HG03558 (cell line): ENCODE measurements around the gene ALDH3A1.
A peak's percentile ranks its signal among the peaks of the same experiment; 100 is the strongest.
"Not testable (repeated sequence)": the region's sequence is repeated elsewhere in the genome, so short reads cannot be mapped to it uniquely, and the experiment has no call there.

ENCODE experiments used
- ATAC-seq: cut with Tn5 transposase; IDR thresholded peaks from one replicate; pipeline ENCODE4 v1.9.1; 2021; ENCODE audit warnings: moderate number of reproducible peaks; ENCODE audit not compliant: unreplicated experiment; ENCODE audit errors: extremely low read depth

Gene ALDH3A1

GRCh38 chr17:19747829-19748806 is at the start of gene ALDH3A1:
Gene ALDH3A1, minus strand, starts transcription at chr17:19748298. Its CDS starts 3,169 bp downstream, at chr17:19745129.
- no peak for ATAC-seq

GRCh38 chr17:19796457-19796856 is 48.4 kb upstream of the ALDH3A1 start:
- no peak for ATAC-seq

DNA sequence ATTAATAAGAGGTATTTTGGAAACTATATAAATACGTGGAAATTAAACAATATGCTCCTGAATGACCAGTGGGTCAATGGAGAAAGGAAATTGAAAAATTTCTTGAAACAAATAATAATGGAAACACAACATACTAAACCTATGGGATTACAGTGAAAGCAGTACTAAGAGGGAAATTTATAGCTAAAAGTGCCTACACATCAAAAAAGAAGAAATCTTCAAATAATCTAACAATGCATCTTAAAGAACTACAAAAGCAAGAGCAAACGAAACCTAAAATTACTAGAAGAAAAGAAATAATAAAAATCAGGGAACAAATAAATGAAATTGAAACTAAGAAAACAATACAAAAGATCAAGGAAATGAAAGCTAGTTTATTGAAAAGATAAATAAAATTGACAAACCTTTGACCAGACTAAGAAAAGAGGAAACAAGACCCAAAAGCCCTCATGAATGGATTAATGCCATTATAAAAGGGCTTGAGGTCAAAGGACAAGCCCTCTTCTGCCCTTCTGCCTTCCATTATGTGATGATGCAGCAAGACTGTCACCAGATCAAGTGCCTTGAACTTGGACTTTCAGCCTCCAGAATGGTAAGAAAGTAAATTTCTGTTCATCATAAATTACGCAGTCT is 43.9 kb upstream of the ALDH3A1 start:
- ATAC-seq: no peak

GRCh38 chr17:19787733-19788357 is 39.7 kb upstream of the ALDH3A1 start:
- ATAC-seq: no peak

GRCh38 chr17:19785854-19786253 is 37.8 kb upstream of the ALDH3A1 start:
- ATAC-seq: no peak

DNA sequence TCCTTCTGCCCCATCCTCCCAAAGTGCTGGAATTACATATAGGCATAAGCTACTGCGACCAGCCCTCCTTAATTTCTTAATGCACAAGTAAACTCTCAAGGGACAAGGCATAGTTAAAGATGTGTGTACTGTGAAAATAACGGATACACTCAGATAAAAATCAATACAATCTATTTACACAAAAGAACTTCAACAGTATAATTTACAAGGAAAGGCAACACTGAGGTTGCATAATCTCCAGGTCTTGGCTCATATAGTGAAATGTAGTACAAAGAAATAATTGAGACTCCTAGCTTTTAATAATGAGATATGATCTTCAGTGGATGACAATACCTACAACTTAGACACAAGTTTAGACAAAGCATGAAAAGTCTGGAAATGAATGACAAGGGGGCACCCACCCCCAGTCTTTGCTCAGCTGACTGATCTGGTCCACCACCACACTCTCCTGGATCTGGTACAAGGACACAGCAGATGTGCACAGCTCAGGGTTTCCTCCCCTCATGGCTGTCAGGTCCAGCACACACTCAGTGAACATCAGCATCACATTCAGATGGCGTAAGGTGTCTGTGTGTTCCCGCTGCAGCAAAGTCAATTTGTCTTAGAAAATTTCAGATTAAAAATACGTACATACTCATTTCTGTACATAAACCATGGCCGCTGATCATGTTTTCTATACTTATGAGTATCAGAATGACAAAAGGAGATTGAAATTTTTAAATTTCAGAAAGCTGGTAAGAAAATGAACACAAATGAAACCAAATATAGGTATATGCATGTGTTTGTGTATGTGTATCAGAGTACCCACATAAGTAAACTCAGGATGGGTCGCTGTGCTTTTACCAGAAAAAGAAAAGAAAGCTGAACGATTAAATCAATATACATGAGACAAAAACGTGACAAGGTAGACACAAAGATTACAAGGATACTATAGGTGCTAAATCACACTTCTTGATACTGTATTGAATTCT is 33.7 kb upstream of the ALDH3A1 start:
- ATAC-seq: no peak

DNA sequence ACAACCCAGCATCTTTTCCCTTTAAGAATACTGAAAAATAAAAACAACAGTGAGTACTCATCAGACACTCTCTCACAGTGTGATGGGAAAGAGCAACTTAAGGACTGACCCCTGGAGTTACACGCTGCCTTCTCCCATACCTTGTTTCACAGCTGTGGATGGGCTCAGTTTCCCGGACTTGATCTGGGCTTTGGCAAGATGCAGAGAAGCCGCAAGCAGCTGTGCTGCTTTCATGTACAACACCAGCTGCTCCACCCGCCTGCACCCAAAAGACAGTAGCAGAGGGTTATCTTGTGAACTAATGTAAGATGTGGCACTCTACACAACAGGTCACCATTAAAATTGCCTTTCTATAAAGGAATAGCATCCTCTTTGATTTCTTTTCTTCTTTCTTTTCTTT is 32.7 kb upstream of the ALDH3A1 start:
- no peak for ATAC-seq

- ATAC-seq: no peak
Observed at GRCh38 chr17:19773534-19773933, 25.4 kb upstream of the ALDH3A1 start.

GRCh38 chr17:19771971-19772630 is 24.0 kb upstream of the ALDH3A1 start:
- no peak for ATAC-seq

GRCh38 chr17:19770985-19771735 is 23.1 kb upstream of the ALDH3A1 start:
- ATAC-seq: no peak

GRCh38 chr17:19769946-19770652 is 22.0 kb upstream of the ALDH3A1 start:
- no peak for ATAC-seq

DNA sequence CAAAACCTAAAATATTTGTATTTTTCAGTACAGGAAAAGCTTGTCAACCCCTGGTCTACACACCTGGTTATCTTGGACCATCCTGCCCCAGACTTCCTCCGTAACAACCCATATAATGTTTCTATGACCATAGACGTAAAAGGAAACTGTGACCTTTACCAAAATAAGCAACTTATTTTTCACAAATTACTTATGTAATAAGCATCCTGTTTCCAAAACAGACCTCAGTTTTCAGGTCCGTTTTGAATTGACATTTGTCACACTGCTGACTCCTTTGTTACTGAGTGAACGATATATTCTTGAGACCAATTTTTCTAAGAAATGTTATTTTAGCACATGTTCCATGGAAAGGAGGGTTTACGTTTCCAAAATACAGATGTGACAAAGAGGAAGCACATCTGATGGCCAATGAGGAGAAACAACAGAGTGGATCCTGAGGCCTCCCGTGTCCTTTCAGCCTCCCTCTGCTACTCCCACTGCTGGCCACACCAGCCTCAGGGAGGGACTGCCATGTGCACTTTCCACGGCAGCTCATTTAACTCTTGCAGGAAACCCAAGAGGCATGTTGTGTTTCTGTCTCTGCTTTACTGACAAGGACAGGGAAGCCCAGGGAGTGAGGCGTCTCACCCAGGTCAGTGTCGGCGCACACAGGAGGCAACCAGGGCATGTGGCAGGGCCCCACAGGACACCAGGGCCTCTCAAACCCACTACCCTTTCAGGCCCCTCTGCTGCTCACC is 20.1 kb upstream of the ALDH3A1 start:
- ATAC-seq: no peak

GRCh38 chr17:19766421-19767270 is 18.5 kb upstream of the ALDH3A1 start:
- peak; percentile 38 for ATAC-seq

DNA sequence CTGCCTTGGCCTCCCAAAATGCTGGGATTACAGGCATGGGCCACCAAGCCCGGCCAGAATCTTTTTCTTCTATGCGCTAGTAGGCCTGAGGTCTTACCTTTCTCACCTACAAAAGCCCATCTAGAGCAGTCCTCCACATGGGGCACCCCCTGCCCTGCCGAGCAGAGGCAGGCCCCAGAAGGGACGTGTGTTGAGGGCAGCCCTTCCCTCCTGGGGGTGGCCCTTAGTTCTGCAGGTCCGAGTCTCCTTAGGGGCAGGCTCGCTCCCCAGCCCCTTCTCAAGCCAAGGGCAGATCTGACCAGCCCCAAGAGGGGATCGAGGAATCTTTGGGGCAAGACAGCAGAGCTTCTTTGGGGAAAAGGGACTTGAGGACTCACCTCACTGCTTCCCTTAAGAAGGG is 17.9 kb upstream of the ALDH3A1 start:
- ATAC-seq: no peak

GRCh38 chr17:19763991-19764390 is 15.9 kb upstream of the ALDH3A1 start:
- ATAC-seq: not testable (repeated sequence)

- no peak for ATAC-seq
Observed at GRCh38 chr17:19763416-19763815, 15.3 kb upstream of the ALDH3A1 start.
